Aorta (tissue), 5 donors: ENCODE data around the gene GRB7. TPM values are rescaled to one million over a fixed set of nuclear protein-coding genes. Genes with fewer than 3 reads are reported as not detected.
"Not testable (repeated sequence)": the region's sequence is repeated elsewhere in the genome, so short reads cannot be mapped to it uniquely, and the experiment has no call there.

Experiments
- ATAC-seq: fragments of 200-7000 bp; cut with Tn5 transposase; one replicate; pipeline ENCODE4 v1.9.1; 2022; ENCODE audit warnings: moderate library complexity; ENCODE audit not compliant: low FRiP score
- DNase-seq, 2 donors: peaks; one replicate each; pipeline ENCODE4 v3.0.0-alpha.2; 2020
- H3K27ac ChIP-seq, 2 donors: one replicate each; pipeline ENCODE4 v1.5.1; 2013; ENCODE audit warnings: low read length in 2 of 2, mild to moderate bottlenecking in 2 of 2, moderate library complexity in 2 of 2, control low read depth in 1 of 2, inconsistent platforms in 1 of 2, low read depth in 1 of 2
- H3K27me3 ChIP-seq, 2 donors: one replicate each; pipeline ENCODE4 v1.6.1; 2013; ENCODE audit warnings: control low read depth in 1 of 2, low read length in 1 of 2, mild to moderate bottlenecking in 1 of 2, moderate library complexity in 1 of 2; ENCODE audit not compliant: insufficient read depth in 2 of 2, control insufficient read depth in 1 of 2
- H3K36me3 ChIP-seq, 2 donors: one replicate each; pipeline ENCODE4 v1.6.1; 2013; ENCODE audit warnings: control low read depth in 1 of 2, low read length in 1 of 2, mild to moderate bottlenecking in 1 of 2; ENCODE audit not compliant: insufficient read depth in 2 of 2, control insufficient read depth in 1 of 2
- H3K4me1 ChIP-seq, 2 donors: one replicate each; pipeline ENCODE4 v1.6.1; 2013; ENCODE audit warnings: low read length in 2 of 2, control low read depth in 1 of 2, mild to moderate bottlenecking in 1 of 2, moderate library complexity in 1 of 2; ENCODE audit not compliant: insufficient read depth in 2 of 2, control insufficient read depth in 1 of 2
- H3K4me3 ChIP-seq, 2 donors: one replicate each; pipeline ENCODE4 v1.5.1; 2013; ENCODE audit warnings: low read length in 2 of 2, control low read depth in 1 of 2, mild to moderate bottlenecking in 1 of 2
- H3K9me3 ChIP-seq: one replicate; pipeline ENCODE4 v1.6.1; 2013; ENCODE audit warnings: mild to moderate bottlenecking, low read length; ENCODE audit not compliant: control insufficient read depth
- WGBS, 2 donors: extraction: QIAGEN DNeasy Blood & Tissue Kit; methylation state at CpG; one replicate each; pipeline ENCODE4 v1.1.7; 2013; 5-methylcytosine and 5-hydroxymethylcytosine counted together
- intact Hi-C, 2 donors: fragments of 100-400 bp; cut with DNase I; formaldehyde crosslinking; loops; one replicate each; pipeline versions ENCODE4 v1.14.2 to v1.15.0; 2022
- polyA plus RNA-seq, 2 donors: library from polyadenylated mRNA; stranded (reverse); fragments of 200-250 nt; gene quantifications; one replicate each; pipeline ENCODE4 v1.2.3, GENCODE V29; 2013
- total RNA-seq, 2 donors: library from RNA; stranded (reverse); fragmentation: NEBNext Ultra II Directional; extraction: Animal tissue kit (Norgen Biotek cat#: 25700); gene quantifications; one replicate each; pipeline ENCODE4 v1.2.1, GENCODE V29; 2021
- donor health status: healthy with polysubstance abuse.
- donor health status: Bipolar disorder and iron deficiency.
- donor health status: DM: no; HTN: no; CAD: no.
- donor health status: DM: no; HTN: no; CAD: no.
- donor health status: DM: yes; HTN: yes; CAD: no.

The GRB7 gene
- total and polyA plus RNA-seq, 4 donors, result 0.23 to 1.6 (median 0.59) TPM

GRCh38 chr17:39724731-39725130 lies 13.0 kb upstream of the GRB7 start:
- intact Hi-C loops, result loop anchor here in 1 of 2 donors (5.0 to 10.0 kb wide), 3 partner anchors 57 to 87 kb away; partner anchors contain the start of genes PNMT, STARD3 and TCAP
- 90 to 93% methylated on average over 13 of the region's 13 CpGs for WGBS, 2 donors
- ATAC-seq, result no peak

GRCh38 chr17:39725923-39726322 lies 11.8 kb upstream of the GRB7 start:
- intact Hi-C loops, result loop anchor here in 1 of 2 donors (5.0 to 10.0 kb wide), 3 partner anchors 59 to 89 kb away; partner anchors contain the start of genes PNMT, STARD3 and TCAP
- H3K27ac ChIP-seq, H3K27me3 ChIP-seq, DNase-seq, H3K36me3 ChIP-seq, ATAC-seq, H3K9me3 ChIP-seq, H3K4me1 ChIP-seq, H3K4me3 ChIP-seq: not testable (repeated sequence)
- 98 to 100% methylated on average over 1 of the region's 1 CpG for WGBS, 2 donors

More at GRCh38 chr17:39724731-39725130, 13.0 kb upstream of the GRB7 start:
- Histone ChIP-seq H3K36me3 (peaks cover 0 to 7% of the 10 kb centered on the region in 2 donors), H3K4me1 (no peaks in the 10 kb centered on the region), H3K9me3 (no peaks in the 10 kb centered on the region), H3K27me3 (no peaks in the 10 kb centered on the region), H3K4me3 (no peak overlapping the region), H3K27ac (no peak overlapping the region)
- peak in 1 of 2 donors; percentile 43 for DNase-seq

- Histone ChIP-seq H3K4me3 (no peak overlapping the region), H3K36me3 (peaks cover 0 to 7% of the 10 kb centered on the region in 2 donors), H3K27ac (no peak overlapping the region), H3K4me1 (no peaks in the 10 kb centered on the region), H3K27me3 (no peaks in the 10 kb centered on the region), H3K9me3 (no peaks in the 10 kb centered on the region)
- ATAC-seq (no peak), DNase-seq (peak in 1 of 2 donors; percentile 37)
- WGBS, 2 donors, result 82 to 86% methylated on average over 9 of the region's 9 CpGs
- intact Hi-C loops, result loop anchor here in 1 of 2 donors (5.0 to 10.0 kb wide), 3 partner anchors 58 to 89 kb away; partner anchors contain the start of genes PNMT, STARD3 and TCAP
Observed at GRCh38 chr17:39726617-39727016, 11.1 kb upstream of the GRB7 start.

GRCh38 chr17:39727556-39727955 lies 10.2 kb upstream of the GRB7 start:
- Histone ChIP-seq H3K4me1 (no peaks in the 10 kb centered on the region), H3K9me3 (no peaks in the 10 kb centered on the region), H3K27ac (no peak overlapping the region), H3K36me3 (peaks cover 0 to 7% of the 10 kb centered on the region in 2 donors), H3K4me3 (no peak overlapping the region), H3K27me3 (no peaks in the 10 kb centered on the region)
- ATAC-seq, result no peak
- intact Hi-C loops, result loop anchor here in 1 of 2 donors (5.0 to 10.0 kb wide), 3 partner anchors 57 to 90 kb away; partner anchors contain the start of genes PNMT, STARD3 and TCAP
- WGBS, 2 donors, result 60 to 66% methylated on average over 10 of the region's 10 CpGs
- DNase-seq, result no peak

DNA sequence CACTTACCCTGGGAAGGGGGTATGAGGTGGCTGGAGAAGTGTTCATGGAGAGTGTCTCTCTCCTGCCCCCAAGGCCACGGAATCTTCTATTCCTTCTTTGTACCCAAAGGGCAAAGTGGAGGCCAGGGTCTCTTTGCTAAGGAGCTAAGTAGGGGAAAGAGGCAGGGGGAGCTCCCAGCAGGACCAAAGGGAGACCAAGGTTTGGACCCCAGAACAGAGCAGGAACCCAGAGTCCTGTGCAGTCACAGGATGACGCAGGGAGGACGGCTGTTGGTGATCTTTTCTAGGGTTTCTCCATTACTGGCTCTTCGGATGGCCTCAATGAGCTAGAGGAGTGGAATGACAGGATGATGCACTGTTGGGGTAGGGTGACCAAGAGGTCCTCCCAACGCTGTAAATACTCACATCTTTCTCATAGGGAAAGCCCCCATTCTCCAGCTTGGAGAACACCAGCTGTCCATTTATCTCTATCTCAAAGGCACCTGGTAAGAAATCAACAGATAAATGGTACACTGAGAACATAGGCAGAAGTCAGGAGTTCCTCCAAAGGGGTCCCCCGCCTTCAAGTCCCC lies 8.4 kb upstream of the GRB7 start:
- no peak overlapping the region for H3K27ac ChIP-seq
- no peaks in the 10 kb centered on the region for H3K4me1 ChIP-seq
- no peaks in the 10 kb centered on the region for H3K9me3 ChIP-seq
- intact Hi-C loops, result loop anchor here in 1 of 2 donors (5.0 to 10.0 kb wide), 3 partner anchors 55 to 92 kb away; partner anchors contain the start of genes PNMT, STARD3 and TCAP
- no peaks in the 10 kb centered on the region for H3K27me3 ChIP-seq
- peak in 1 of 2 donors; percentile 26 for DNase-seq
- no peak overlapping the region for H3K4me3 ChIP-seq
- 58 to 59% methylated on average over 6 of the region's 6 CpGs for WGBS, 2 donors
- peaks cover 0 to 5% of the 10 kb centered on the region in 2 donors for H3K36me3 ChIP-seq
- ATAC-seq, result no peak

- peak within 1 kb of the TSS in 1 of 2 donors; percentile 60 for H3K27ac ChIP-seq
- H3K4me1 ChIP-seq, result no peaks in the 10 kb centered on the region
- no peaks in the 10 kb centered on the region for H3K27me3 ChIP-seq
- H3K4me3 ChIP-seq, result peak within 1 kb of the TSS; percentile 34 to 66
- no peaks in the 10 kb centered on the region for H3K9me3 ChIP-seq
- 1% methylated on average over 55 to 65 of the region's 65 CpGs for WGBS, 2 donors
- intact Hi-C loops, result loop anchor here (1.0 to 5.0 kb wide), 4 partner anchors 24 to 108 kb away; partner anchors contain the start of gene STARD3 (in 1 of the 2)
- ATAC-seq, result peak; percentile 98
- peak; percentile 93 to 98 for DNase-seq
- H3K36me3 ChIP-seq, result peaks cover 0 to 2% of the 10 kb centered on the region in 2 donors
Observed at GRCh38 chr17:39730095-39730921, 7.4 kb upstream of the GRB7 start, which contains the start of gene MIEN1. Gene MIEN1, minus strand, starts transcription at chr17:39730532. Its CDS starts 37 bp downstream, at chr17:39730495.

DNA sequence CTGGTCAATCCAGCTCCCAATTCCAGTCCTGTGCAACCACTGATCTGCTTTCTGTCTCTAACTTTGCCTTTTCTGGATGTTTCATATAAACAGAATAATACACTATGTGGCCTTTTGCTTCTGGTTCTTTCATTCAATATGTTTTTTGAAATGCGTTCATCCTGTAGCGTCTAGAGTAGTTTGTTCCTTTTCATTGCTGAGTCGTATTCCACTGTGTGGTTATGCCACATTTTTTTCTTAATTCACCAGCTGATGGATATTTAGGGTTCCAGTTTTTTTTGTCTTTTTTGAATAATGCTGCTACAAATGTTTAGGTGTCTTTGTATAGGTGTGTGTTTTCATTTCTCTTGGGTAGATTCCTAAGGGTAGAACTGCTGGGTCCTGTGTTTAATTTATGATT lies 5.2 kb upstream of the GRB7 start:
- DNase-seq (no peak), ATAC-seq (no peak)
- H3K36me3 ChIP-seq, result no peaks in the 10 kb centered on the region
- no peak overlapping the region for H3K27ac ChIP-seq
- 94 to 97% methylated on average over 3 of the region's 3 CpGs for WGBS, 2 donors
- H3K27me3 ChIP-seq, result no peaks in the 10 kb centered on the region
- no peaks in the 10 kb centered on the region for H3K4me1 ChIP-seq
- H3K4me3 ChIP-seq, result no peak overlapping the region
- intact Hi-C loops, result loop anchor here (5.0 kb wide), 3 partner anchors 55 to 110 kb away; partner anchors contain the start of gene STARD3 (in 1 of the 2)
- H3K9me3 ChIP-seq, result no peaks in the 10 kb centered on the region

GRCh38 chr17:39735882-39736281 lies 1.9 kb upstream of the GRB7 start:
- ATAC-seq (no peak), DNase-seq (no peak)
- H3K27ac ChIP-seq, result no peak overlapping the region
- intact Hi-C loops, result no loop called here
- no peak overlapping the region for H3K4me3 ChIP-seq
- H3K9me3 ChIP-seq, result no peaks in the 10 kb centered on the region
- whole genome bisulfite sequencing, 2 donors, result 82 to 84% methylated on average over 2 of the region's 2 CpGs
- H3K4me1 ChIP-seq, result no peaks in the 10 kb centered on the region
- no peaks in the 10 kb centered on the region for H3K27me3 ChIP-seq
- no peaks in the 10 kb centered on the region for H3K36me3 ChIP-seq
